ENCODE measurements around the gene KCNC4.

Gene KCNC4

DNA sequence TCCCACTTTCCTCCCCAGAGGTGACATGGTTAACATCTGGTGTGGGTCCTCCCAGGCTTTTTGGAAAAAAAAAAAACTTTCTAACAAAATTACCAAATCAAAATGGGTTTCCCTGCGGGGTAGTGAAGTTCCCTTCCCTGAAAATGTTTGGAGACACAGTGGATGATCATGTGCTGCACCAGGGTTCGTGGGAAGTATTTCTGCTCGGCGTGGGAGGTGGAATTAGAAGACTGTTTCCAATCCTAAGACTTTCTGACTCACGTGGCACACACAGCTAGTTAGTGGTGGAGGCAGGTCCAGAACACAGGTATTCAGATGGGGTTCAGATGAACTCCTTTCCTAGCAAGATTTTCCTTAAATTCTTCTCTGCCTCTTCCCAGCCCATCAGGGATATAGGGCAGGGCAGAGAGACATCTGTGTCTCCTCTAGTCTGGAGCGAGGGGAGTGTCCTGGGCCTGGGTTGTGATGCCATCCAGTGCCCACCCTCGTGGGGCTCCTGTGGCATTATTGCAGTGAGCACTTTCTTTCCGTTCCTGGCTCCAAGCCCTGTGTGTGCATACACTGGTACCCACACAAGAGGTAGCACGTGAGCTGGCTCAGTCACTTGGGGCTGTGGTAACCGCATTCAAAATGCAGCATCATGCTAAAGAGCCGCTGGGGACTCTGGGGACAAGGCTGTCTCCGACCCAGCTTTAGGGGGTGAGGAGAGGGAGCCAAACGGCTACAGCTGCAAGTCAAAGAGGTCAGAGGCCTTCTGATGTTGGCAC, 27.5 kb downstream of the KCNC4 start:
- no peak for TF ChIP-seq CTCF (IDR thresholded peaks at IDR 0.05; ENCODE audit: insufficient read depth, missing control alignments)
- DNase-seq (ENCODE audit: insufficient read length, low spot score) (no peak), FAIRE-seq (no peak)

DNA sequence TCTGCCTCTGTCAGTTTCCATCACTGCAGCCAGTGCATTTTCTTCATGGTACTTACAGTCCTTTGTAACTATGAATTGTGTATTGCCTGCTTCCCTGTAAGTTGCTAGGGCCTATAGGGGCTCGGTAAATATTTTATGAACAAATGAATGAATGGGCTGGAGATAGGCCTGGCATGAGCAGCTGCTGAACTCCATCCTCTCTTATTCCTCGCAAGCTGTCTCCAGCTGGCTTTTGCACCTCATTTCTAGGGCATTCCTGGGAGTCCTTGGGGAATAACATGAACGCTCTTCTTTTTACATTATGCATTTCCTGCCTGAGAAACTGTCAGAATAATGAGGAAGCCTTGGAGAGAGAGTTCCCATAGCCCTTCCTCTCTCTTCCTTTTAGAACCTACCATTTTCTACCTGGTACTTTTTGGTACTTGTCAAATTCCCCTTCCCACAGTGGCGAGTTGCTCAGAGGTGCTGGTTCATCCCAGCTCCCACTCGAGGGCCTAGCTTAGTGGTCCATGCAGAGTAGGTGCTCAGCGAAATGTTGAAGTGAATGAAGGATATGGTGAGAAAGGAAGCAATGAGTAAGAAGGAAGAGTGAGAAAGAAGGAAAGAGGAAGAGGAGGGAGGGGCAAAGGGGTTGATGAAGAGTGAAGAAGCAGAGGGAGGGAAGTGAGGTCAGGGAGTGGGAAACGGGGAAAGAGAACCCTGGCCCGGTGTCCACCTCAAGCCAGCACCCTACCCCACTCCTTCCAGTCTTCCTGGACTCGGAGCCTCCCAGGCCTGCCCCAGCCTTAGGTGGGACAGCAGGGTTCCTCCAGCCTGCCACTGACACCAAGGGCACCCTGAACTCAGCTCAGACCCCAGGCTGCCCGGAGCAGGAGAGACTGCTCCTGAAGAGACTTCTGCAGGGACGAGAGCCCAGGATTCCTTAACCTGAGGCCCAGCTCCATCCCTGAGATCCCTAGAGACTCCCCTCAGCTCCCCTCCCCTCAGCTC, 29.6 kb downstream of the KCNC4 start:
- no peak for TF ChIP-seq CTCF (IDR thresholded peaks at IDR 0.05; ENCODE audit: insufficient read depth, missing control alignments)
- DNase-seq (ENCODE audit: insufficient read length, low spot score), result peak; percentile 51
- FAIRE-seq, result no peak

GRCh38 chr1:110240476-110241210, 30.5 kb downstream of the KCNC4 start:
- FAIRE-seq, result no peak
- no peak for DNase-seq (ENCODE audit: insufficient read length, low spot score)
- TF ChIP-seq CTCF (IDR thresholded peaks at IDR 0.05; ENCODE audit: insufficient read depth, missing control alignments), result no peak

DNA sequence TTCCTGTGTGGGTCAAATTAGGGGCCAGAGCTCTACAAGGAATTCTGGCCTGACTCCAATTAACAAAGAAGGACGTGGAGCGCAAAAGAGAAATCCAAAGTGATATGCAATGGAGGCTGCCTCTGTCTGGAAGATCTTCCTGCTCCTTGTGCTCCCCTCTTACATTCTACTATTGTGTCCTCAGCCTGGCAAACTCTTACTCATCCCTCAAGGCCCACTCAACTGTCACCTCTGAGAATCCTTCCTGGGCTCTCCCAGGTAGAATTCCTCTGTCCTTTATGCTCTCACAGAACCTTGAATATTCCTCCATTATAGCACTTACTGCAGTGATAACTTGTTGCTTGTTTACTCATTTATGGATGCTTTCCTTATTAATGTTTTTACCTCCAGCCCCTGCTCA, 31.4 kb downstream of the KCNC4 start:
- no peak for FAIRE-seq
- DNase-seq (ENCODE audit: insufficient read length, low spot score), result no peak
- no peak for TF ChIP-seq CTCF (IDR thresholded peaks at IDR 0.05; ENCODE audit: insufficient read depth, missing control alignments)

GRCh38 chr1:110242062-110242461, 31.9 kb downstream of the KCNC4 start:
- FAIRE-seq, result no peak

DNA sequence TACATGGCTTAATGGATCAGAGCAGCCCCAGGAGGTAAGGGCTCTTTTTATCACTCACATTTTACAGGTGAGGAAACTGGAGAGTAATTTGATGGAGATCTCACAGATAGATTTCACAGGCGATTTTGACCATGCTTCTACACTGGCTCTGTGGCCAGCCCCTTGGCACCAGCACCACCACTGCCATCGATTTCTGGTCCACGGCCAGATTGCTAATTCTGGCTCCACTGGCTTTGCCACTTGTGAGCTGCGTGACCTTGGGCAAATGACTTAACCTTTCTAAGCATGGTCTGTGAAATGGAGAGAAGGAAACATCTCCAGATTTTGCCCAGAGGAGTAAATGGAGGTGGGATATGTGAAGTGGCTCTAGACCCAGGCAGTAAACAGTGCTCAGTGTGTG, 32.6 kb downstream of the KCNC4 start:
- DNase-seq (ENCODE audit: insufficient read length, low spot score), result no peak
- no peak for FAIRE-seq
- TF ChIP-seq CTCF (IDR thresholded peaks at IDR 0.05; ENCODE audit: insufficient read depth, missing control alignments), result no peak

More at GRCh38 chr1:110242062-110242461, 31.9 kb downstream of the KCNC4 start:
- no peak for TF ChIP-seq CTCF (IDR thresholded peaks at IDR 0.05; ENCODE audit: insufficient read depth, missing control alignments)
- DNase-seq (ENCODE audit: insufficient read length, low spot score), result no peak
